Mesendoderm (in vitro differentiated cells): ENCODE results near the gene HADHB.
"Not testable (repeated sequence)": the region's sequence is repeated elsewhere in the genome, so short reads cannot be mapped to it uniquely, and the experiment has no call there.

Source experiments
- DNase-seq: peaks from one replicate; pipeline ENCODE4 v3.0.0; 2013
- H2AK5ac ChIP-seq: 2 replicates; pipeline ENCODE4 v1.6.1; 2013; ENCODE audit warnings: low read length, inconsistent platforms
- H2BK120ac ChIP-seq: 2 replicates; pipeline ENCODE4 v1.6.1; 2013; ENCODE audit warnings: low read depth, mild to moderate bottlenecking, low read length, moderate library complexity, mixed read lengths
- H2BK15ac ChIP-seq: replicated peaks from 2 replicates; pipeline ENCODE4 v1.6.1; 2013; ENCODE audit warnings: low read depth, mild to moderate bottlenecking, moderate library complexity
- H2BK5ac ChIP-seq: 2 replicates; pipeline ENCODE4 v1.6.1; 2013; ENCODE audit warnings: low read length, inconsistent platforms
- H3K18ac ChIP-seq: 2 replicates; pipeline ENCODE4 v1.6.1; 2013; ENCODE audit warnings: mild to moderate bottlenecking, low read length, mixed read lengths
- H3K23ac ChIP-seq: one replicate; pipeline ENCODE4 v1.6.1; 2013; ENCODE audit warnings: low read length
- H3K27ac ChIP-seq: 2 replicates; pipeline ENCODE4 v1.5.1; 2013; ENCODE audit warnings: low read depth, mild to moderate bottlenecking, inconsistent platforms, low read length, moderate library complexity
- H3K27me3 ChIP-seq: 2 replicates; pipeline ENCODE4 v1.6.1; 2013; ENCODE audit warnings: low read length, control low read depth, mild to moderate bottlenecking, inconsistent platforms; ENCODE audit not compliant: insufficient read depth, poor library complexity
- H3K36me3 ChIP-seq: 2 replicates; pipeline ENCODE4 v1.6.1; 2013; ENCODE audit warnings: low read length, inconsistent platforms; ENCODE audit not compliant: control insufficient read depth, insufficient read depth
- H3K4ac ChIP-seq: one replicate; pipeline ENCODE4 v1.6.1; 2013; ENCODE audit warnings: low read depth, mild to moderate bottlenecking, low read length, moderate library complexity
- H3K4me1 ChIP-seq: 2 replicates; pipeline ENCODE4 v1.6.1; 2013; ENCODE audit warnings: low read depth, low read length, inconsistent platforms; ENCODE audit not compliant: control insufficient read depth
- H3K4me2 ChIP-seq: 2 replicates; pipeline ENCODE4 v1.6.1; 2013; ENCODE audit warnings: low read length
- H3K4me3 ChIP-seq: 2 replicates; pipeline ENCODE4 v1.5.1; 2013; ENCODE audit warnings: mild to moderate bottlenecking, low read length
- H3K56ac ChIP-seq: one replicate; pipeline ENCODE4 v1.6.1; 2013; ENCODE audit warnings: low read length
- H3K79me1 ChIP-seq: 2 replicates; pipeline ENCODE4 v1.6.1; 2013; ENCODE audit warnings: low read length, inconsistent platforms
- H3K79me2 ChIP-seq: 2 replicates; pipeline ENCODE4 v1.6.1; 2013; ENCODE audit warnings: mild to moderate bottlenecking, low read length; ENCODE audit not compliant: control insufficient read depth, insufficient read depth
- H3K9ac ChIP-seq: 2 replicates; pipeline ENCODE4 v1.6.1; 2013; ENCODE audit warnings: low read length, inconsistent platforms
- H4K5ac ChIP-seq: one replicate; pipeline ENCODE4 v1.6.1; 2013; ENCODE audit warnings: low read length
- H4K8ac ChIP-seq: one replicate; pipeline ENCODE4 v1.6.1; 2013; ENCODE audit warnings: low read depth, mild to moderate bottlenecking, control low read depth, low read length, moderate library complexity
- WGBS: extraction: QIAGEN DNeasy Blood & Tissue Kit; methylation state at CpG from one replicate; pipeline ENCODE4 v1.1.7; 2013; ENCODE audit warnings: low lambda C conversion rate, missing lambda C conversion rate; ENCODE audit not compliant: insufficient coverage; ENCODE audit errors: extremely low coverage; 5-methylcytosine and 5-hydroxymethylcytosine counted together

Gene HADHB

GRCh38 chr2:26299471-26300101 is 54.8 kb downstream of the HADHB start:
- H3K27me3 ChIP-seq, result no peaks in the 10 kb centered on the region
- H2BK120ac ChIP-seq, result no peak overlapping the region
- H3K56ac ChIP-seq, result peak overlapping the region; percentile 87
- no peaks in the 10 kb centered on the region for H3K79me2 ChIP-seq
- H3K27ac ChIP-seq, result peak overlapping the region; percentile 4
- no peak overlapping the region for H3K4ac ChIP-seq
- H4K8ac ChIP-seq, result no peak overlapping the region
- no peak overlapping the region for H2AK5ac ChIP-seq
- H2BK15ac ChIP-seq, result no peak overlapping the region
- H3K4me2 ChIP-seq, result peak overlapping the region; percentile 78
- DNase-seq, result peak; percentile 87
- peak overlapping the region; percentile 35 for H3K18ac ChIP-seq
- H3K79me1 ChIP-seq, result no peaks in the 10 kb centered on the region
- H2BK5ac ChIP-seq, result no peak overlapping the region
- peaks cover 3% of the 10 kb centered on the region for H3K4me1 ChIP-seq
- H3K4me3 ChIP-seq, result peak overlapping the region; percentile 20
- WGBS, result no CpG with 5 or more reads among the region's 9 CpGs
- no peaks in the 10 kb centered on the region for H3K36me3 ChIP-seq
- no peak overlapping the region for H4K5ac ChIP-seq
- no peak overlapping the region for H3K23ac ChIP-seq
- peak overlapping the region; percentile 73 for H3K9ac ChIP-seq

- no peak overlapping the region for H3K27ac ChIP-seq
- no peak overlapping the region for H3K4me3 ChIP-seq
- H4K5ac ChIP-seq, result no peak overlapping the region
- no peak overlapping the region for H2AK5ac ChIP-seq
- peaks cover 3% of the 10 kb centered on the region for H3K4me1 ChIP-seq
- H3K4ac ChIP-seq, result no peak overlapping the region
- H3K79me1 ChIP-seq, result no peaks in the 10 kb centered on the region
- no peak overlapping the region for H4K8ac ChIP-seq
- no peak overlapping the region for H2BK5ac ChIP-seq
- peak overlapping the region; percentile 71 for H3K18ac ChIP-seq
- H3K27me3 ChIP-seq, result no peaks in the 10 kb centered on the region
- no peaks in the 10 kb centered on the region for H3K36me3 ChIP-seq
- WGBS, result no CpG with 5 or more reads among the region's 22 CpGs
- peak overlapping the region; percentile 2 for H3K9ac ChIP-seq
- H3K56ac ChIP-seq, result peak overlapping the region; percentile 1
- H3K4me2 ChIP-seq, result no peak overlapping the region
- H3K23ac ChIP-seq, result no peak overlapping the region
- no peak overlapping the region for H2BK15ac ChIP-seq
- no peaks in the 10 kb centered on the region for H3K79me2 ChIP-seq
- peak; percentile 26 for DNase-seq
- no peak overlapping the region for H2BK120ac ChIP-seq
Observed at GRCh38 chr2:26300234-26300925, 55.6 kb downstream of the HADHB start.

GRCh38 chr2:26302846-26303245 is 58.1 kb downstream of the HADHB start:
- H2BK120ac ChIP-seq, result no peak overlapping the region
- H3K27ac ChIP-seq, result no peak overlapping the region
- H4K8ac ChIP-seq, result no peak overlapping the region
- H2AK5ac ChIP-seq, result no peak overlapping the region
- H3K79me2 ChIP-seq, result no peaks in the 10 kb centered on the region
- H3K36me3 ChIP-seq, result no peaks in the 10 kb centered on the region
- DNase-seq, result no peak
- no peak overlapping the region for H3K9ac ChIP-seq
- H3K56ac ChIP-seq, result no peak overlapping the region
- peaks cover 3% of the 10 kb centered on the region for H3K4me1 ChIP-seq
- WGBS, result no CpG with 5 or more reads among the region's 6 CpGs
- no peak overlapping the region for H2BK15ac ChIP-seq
- no peak overlapping the region for H3K4me2 ChIP-seq
- H3K4ac ChIP-seq, result no peak overlapping the region
- no peak overlapping the region for H3K18ac ChIP-seq
- no peak overlapping the region for H3K23ac ChIP-seq
- H3K79me1 ChIP-seq, result no peaks in the 10 kb centered on the region
- H4K5ac ChIP-seq, result no peak overlapping the region
- H2BK5ac ChIP-seq, result no peak overlapping the region
- H3K4me3 ChIP-seq, result no peak overlapping the region
- H3K27me3 ChIP-seq, result no peaks in the 10 kb centered on the region

GRCh38 chr2:26305094-26305493 is 60.4 kb downstream of the HADHB start:
- not testable (repeated sequence) for H3K9ac ChIP-seq, H3K36me3 ChIP-seq, H2BK120ac ChIP-seq, H3K4ac ChIP-seq, H2BK15ac ChIP-seq, H3K4me3 ChIP-seq, H3K27me3 ChIP-seq, H2BK5ac ChIP-seq, H3K27ac ChIP-seq, H3K23ac ChIP-seq, H4K8ac ChIP-seq, H3K56ac ChIP-seq, DNase-seq, H3K79me2 ChIP-seq, H4K5ac ChIP-seq, H3K79me1 ChIP-seq, H3K4me2 ChIP-seq, H3K4me1 ChIP-seq, H3K18ac ChIP-seq, H2AK5ac ChIP-seq
- no CpG with 5 or more reads among the region's 7 CpGs for WGBS

GRCh38 chr2:26305540-26305939 is 60.8 kb downstream of the HADHB start:
- no peak for DNase-seq
- Histone ChIP-seq H2BK120ac (no peak overlapping the region), H3K9ac (no peak overlapping the region), H3K4me2 (no peak overlapping the region), H3K4me1 (no peaks in the 10 kb centered on the region), H3K4ac (no peak overlapping the region), H3K4me3 (no peak overlapping the region), H3K56ac (no peak overlapping the region), H2AK5ac (no peak overlapping the region), H4K5ac (no peak overlapping the region), H3K36me3 (no peaks in the 10 kb centered on the region), H3K23ac (no peak overlapping the region), H4K8ac (no peak overlapping the region), H3K27ac (no peak overlapping the region), H3K79me2 (no peaks in the 10 kb centered on the region), H2BK15ac (no peak overlapping the region), H3K18ac (no peak overlapping the region), H2BK5ac (no peak overlapping the region), H3K79me1 (no peaks in the 10 kb centered on the region), H3K27me3 (no peaks in the 10 kb centered on the region)
- WGBS, result no CpG with 5 or more reads among the region's 6 CpGs
